PC-9 (cell line): ENCODE data around the gene NSMCE1.

Experiments
- CTCF ChIP-seq: fragments of 200-600 bp; sonication (generic); conservative IDR thresholded peaks from 2 replicates; pipeline ENCODE4 v1.6.1; 2017; ENCODE audit warnings: mixed run types, antibody characterized with exemption, mild to moderate bottlenecking, moderate library complexity
- EZH2 ChIP-seq: fragments of 200-600 bp; sonication (generic); IDR thresholded peaks from 2 replicates; pipeline ENCODE4 v1.8.0; 2017; ENCODE audit warnings: antibody characterized with exemption, low read depth

- TF ChIP-seq EZH2, result no peak
- no peak for TF ChIP-seq CTCF
Observed at GRCh38 chr16:27236635-27237218, 31.8 kb downstream of the NSMCE1 start.
